Skeletal muscle tissue (tissue), 5 donors: ENCODE data around the gene TMED1. TPM values are rescaled to one million over a fixed set of nuclear protein-coding genes. Genes with fewer than 3 reads are reported as not detected.

Experiments used
- H3K27ac ChIP-seq: one replicate; pipeline ENCODE4 v1.7.0; 2013; ENCODE audit warnings: mild to moderate bottlenecking, low read depth, low read length, inconsistent platforms
- H3K27me3 ChIP-seq, 3 donors: one replicate each; pipeline ENCODE4 v1.7.0; 2013; ENCODE audit warnings: low read length in 3 of 3; ENCODE audit not compliant: control insufficient read depth in 3 of 3, insufficient read depth in 3 of 3
- H3K36me3 ChIP-seq, 3 donors: one replicate each; pipeline ENCODE4 v1.7.0; 2013; ENCODE audit warnings: low read length in 3 of 3; ENCODE audit not compliant: control insufficient read depth in 3 of 3, insufficient read depth in 3 of 3
- H3K4me1 ChIP-seq, 3 donors: one replicate each; pipeline ENCODE4 v1.7.0; 2013; ENCODE audit warnings: low read length in 3 of 3, mild to moderate bottlenecking in 3 of 3; ENCODE audit not compliant: control insufficient read depth in 3 of 3, insufficient read depth in 3 of 3
- H3K4me3 ChIP-seq, 3 donors: one replicate each; pipeline ENCODE4 v1.7.0; 2013; ENCODE audit warnings: low read length in 3 of 3
- H3K9ac ChIP-seq, 3 donors: one replicate each; pipeline ENCODE4 v1.7.0; 2013; ENCODE audit warnings: low read length in 3 of 3, mild to moderate bottlenecking in 3 of 3, moderate library complexity in 2 of 3, low read depth in 1 of 3
- H3K9me3 ChIP-seq, 3 donors: one replicate each; pipeline ENCODE4 v1.7.0; 2013; ENCODE audit warnings: low read length in 3 of 3; ENCODE audit not compliant: control insufficient read depth in 3 of 3
- small RNA-seq: library from RNA; depleted of rRNA; stranded (forward); fragments of <200 nt; gene quantifications from one replicate; pipeline ENCODE3, GENCODE V24; 2014
- total RNA-seq: library from RNA; depleted of rRNA; stranded (reverse); fragments of >200 nt; gene quantifications from one replicate; pipeline ENCODE4 v1.2.3, GENCODE V29; 2014
- donor health status: Osteomylitis.

The TMED1 gene
- total RNA-seq, 1 donor from 2014 or later: 39.7 TPM

- no peak overlapping the region for H3K4me3 ChIP-seq
- H3K9me3 ChIP-seq: no peaks in the 10 kb centered on the region
- peaks cover 60 to 68% (median 67%) of the 10 kb centered on the region in 3 donors for H3K36me3 ChIP-seq
- peaks cover 0 to 2% (median 0%) of the 10 kb centered on the region in 3 donors for H3K4me1 ChIP-seq
- no peaks in the 10 kb centered on the region for H3K27me3 ChIP-seq
- H3K9ac ChIP-seq: no peak overlapping the region
- H3K27ac ChIP-seq: no peak overlapping the region
Measured at GRCh38 chr19:10797541-10798256, 38.3 kb downstream of the TMED1 start.

GRCh38 chr19:10797078-10797477 lies 38.9 kb downstream of the TMED1 start:
- H3K4me1 ChIP-seq: peaks cover 0 to 2% (median 0%) of the 10 kb centered on the region in 3 donors
- no peaks in the 10 kb centered on the region for H3K9me3 ChIP-seq
- H3K27ac ChIP-seq: no peak overlapping the region
- H3K27me3 ChIP-seq: no peaks in the 10 kb centered on the region
- H3K4me3 ChIP-seq: no peak overlapping the region
- no peak overlapping the region for H3K9ac ChIP-seq
- H3K36me3 ChIP-seq: peaks cover 53 to 63% (median 61%) of the 10 kb centered on the region in 3 donors

- Histone ChIP-seq H3K36me3 (peaks cover 53 to 60% (median 58%) of the 10 kb centered on the region in 3 donors), H3K9ac (no peak overlapping the region), H3K27ac (no peak overlapping the region), H3K27me3 (no peaks in the 10 kb centered on the region), H3K9me3 (no peaks in the 10 kb centered on the region), H3K4me3 (no peak overlapping the region), H3K4me1 (peaks cover 0 to 2% (median 0%) of the 10 kb centered on the region in 3 donors)
Measured at GRCh38 chr19:10796653-10797052, 39.4 kb downstream of the TMED1 start.

GRCh38 chr19:10789866-10790265 lies 46.1 kb downstream of the TMED1 start:
- Histone ChIP-seq H3K9ac (no peak overlapping the region), H3K4me1 (no peaks in the 10 kb centered on the region), H3K9me3 (no peaks in the 10 kb centered on the region), H3K27ac (no peak overlapping the region), H3K27me3 (no peaks in the 10 kb centered on the region), H3K36me3 (peaks cover 46 to 52% (median 50%) of the 10 kb centered on the region in 3 donors), H3K4me3 (no peak overlapping the region)

GRCh38 chr19:10788146-10788545 lies 47.9 kb downstream of the TMED1 start:
- Histone ChIP-seq H3K27ac (no peak overlapping the region), H3K4me3 (no peak overlapping the region), H3K4me1 (peaks cover 0 to 2% (median 0%) of the 10 kb centered on the region in 3 donors), H3K9me3 (no peaks in the 10 kb centered on the region), H3K9ac (no peak overlapping the region), H3K36me3 (peaks cover 44 to 55% (median 49%) of the 10 kb centered on the region in 3 donors), H3K27me3 (no peaks in the 10 kb centered on the region)

- no peaks in the 10 kb centered on the region for H3K9me3 ChIP-seq
- H3K36me3 ChIP-seq: peaks cover 50 to 58% (median 56%) of the 10 kb centered on the region in 3 donors
- H3K4me3 ChIP-seq: no peak overlapping the region
- H3K4me1 ChIP-seq: peaks cover 8 to 17% (median 10%) of the 10 kb centered on the region in 3 donors
- no peak overlapping the region for H3K27ac ChIP-seq
- peak overlapping the region in 1 of 3 donors; percentile 16 for H3K9ac ChIP-seq
- no peaks in the 10 kb centered on the region for H3K27me3 ChIP-seq
Measured at GRCh38 chr19:10784257-10784656, 51.8 kb downstream of the TMED1 start.

GRCh38 chr19:10782795-10783194 lies 53.2 kb downstream of the TMED1 start:
- H3K36me3 ChIP-seq: peaks cover 42 to 47% (median 46%) of the 10 kb centered on the region in 3 donors
- H3K4me1 ChIP-seq: peaks cover 8 to 17% (median 10%) of the 10 kb centered on the region in 3 donors
- H3K27me3 ChIP-seq: no peaks in the 10 kb centered on the region
- no peak overlapping the region for H3K9ac ChIP-seq
- no peak overlapping the region for H3K27ac ChIP-seq
- no peaks in the 10 kb centered on the region for H3K9me3 ChIP-seq
- H3K4me3 ChIP-seq: no peak overlapping the region

Small RNA genes lying within 50 kb of the gene (small RNA-seq; reads per million reads assigned to genes)
- gene MIR199A1 (0.81 reads per million, percentile 74 among the genes with 10 or more reads in this experiment), gene MIR6793 (not detected)

Other genes with a start within 250 kb of the TMED1 start
- gene AP1M2, start 248.9 kb downstream of the TMED1 start, total RNA-seq: 3.1 TPM
- gene SLC44A2, start 210.7 kb downstream of the TMED1 start, total RNA-seq: 41.2 TPM
- gene ILF3, start 181.9 kb downstream of the TMED1 start, total RNA-seq: 69.4 TPM
- gene QTRT1, start 134.8 kb downstream of the TMED1 start, total RNA-seq: 27.7 TPM
- 54.8 TPM for gene DNM2, start 118.1 kb downstream of the TMED1 start, total RNA-seq
- 4.2 TPM for gene C19orf38, start 12.2 kb upstream of the TMED1 start, total RNA-seq
- gene CARM1, start 35.3 kb upstream of the TMED1 start, total RNA-seq: 19.8 TPM
- gene YIPF2, start 92.4 kb upstream of the TMED1 start, total RNA-seq: 30.3 TPM
- 25.6 TPM for gene TIMM29, start 92.6 kb upstream of the TMED1 start, total RNA-seq
- gene SMARCA4, start 124.8 kb upstream of the TMED1 start, total RNA-seq: 58.5 TPM